GM23338 (cell line): ENCODE results near the gene CHN2. TPM values are rescaled to one million over a fixed set of nuclear protein-coding genes. Genes with fewer than 3 reads are reported as not detected.

ENCODE experiments used
- ATAC-seq: fragments of 200-7000 bp; cut with Tn5 transposase; 3 replicates; pipeline ENCODE4 v1.9.1; 2020
- DNase-seq: peaks from one replicate; pipeline ENCODE4 v3.0.0-alpha.2; 2015; ENCODE audit warnings: low spot score
- H2AFZ ChIP-seq: fragments of 200-600 bp; sonication (generic); 2 replicates; pipeline ENCODE4 v1.8.0; 2016; ENCODE audit warnings: antibody characterized with exemption, mild to moderate bottlenecking, moderate library complexity
- H3F3A ChIP-seq: fragments of 200-600 bp; sonication (generic); replicated peaks from 2 replicates; pipeline ENCODE4 v1.8.0; 2017; ENCODE audit warnings: antibody characterized with exemption, mixed run types, low read depth
- H3K27ac ChIP-seq: fragments of 200-600 bp; sonication (generic); 2 replicates; pipeline ENCODE4 v1.6.1; 2016; ENCODE audit warnings: low read depth
- H3K27me3 ChIP-seq: fragments of 200-600 bp; sonication (generic); 2 replicates; pipeline ENCODE4 v1.8.0; 2016; ENCODE audit warnings: mild to moderate bottlenecking, mixed run types, moderate library complexity; ENCODE audit not compliant: insufficient read depth
- H3K36me3 ChIP-seq: fragments of 200-600 bp; sonication (generic); 2 replicates; pipeline ENCODE4 v1.8.0; 2016; ENCODE audit warnings: mild to moderate bottlenecking; ENCODE audit not compliant: insufficient read depth
- H3K4me1 ChIP-seq: fragments of 200-600 bp; sonication (generic); 2 replicates; pipeline ENCODE4 v1.8.0; 2016; ENCODE audit warnings: mild to moderate bottlenecking, moderate library complexity; ENCODE audit not compliant: insufficient read depth
- H3K4me2 ChIP-seq: fragments of 200-600 bp; sonication (generic); 2 replicates; pipeline ENCODE4 v1.7.1; 2017; ENCODE audit warnings: mixed run types
- H3K4me3 ChIP-seq: fragments of 200-600 bp; sonication (generic); 2 replicates; pipeline ENCODE4 v1.6.1; 2016; ENCODE audit warnings: mixed run types
- H3K79me2 ChIP-seq: fragments of 200-600 bp; sonication (generic); replicated peaks from 2 replicates; pipeline ENCODE4 v1.8.0; 2017; ENCODE audit warnings: mild to moderate bottlenecking; ENCODE audit not compliant: insufficient read depth
- H3K9me2 ChIP-seq: fragments of 200-600 bp; sonication (generic); 2 replicates; pipeline ENCODE4 v1.8.0; 2017; ENCODE audit not compliant: insufficient read depth
- H4K20me1 ChIP-seq: fragments of 200-600 bp; sonication (generic); replicated peaks from 2 replicates; pipeline ENCODE4 v1.8.0; 2017; ENCODE audit warnings: mild to moderate bottlenecking; ENCODE audit not compliant: insufficient read depth
- H3K27ac Mint-ChIP-seq: 2 replicates; pipeline ENCODE4 v1.8.0; 2020; ENCODE audit warnings: inconsistent platforms, mild to moderate bottlenecking, moderate library complexity, mixed read lengths
- H3K27me3 Mint-ChIP-seq: 3 replicates; pipeline ENCODE4 v1.8.0; 2022; ENCODE audit warnings: low read depth, mild to moderate bottlenecking, moderate library complexity, mixed read lengths, inconsistent platforms; ENCODE audit not compliant: insufficient read depth, poor library complexity
- H3K36me3 Mint-ChIP-seq: 3 replicates; pipeline ENCODE4 v1.8.0; 2021; ENCODE audit warnings: low read depth, mild to moderate bottlenecking, inconsistent platforms, moderate library complexity, mixed read lengths
- H3K4me1 Mint-ChIP-seq: 3 replicates; pipeline ENCODE4 v1.8.0; 2020; ENCODE audit warnings: mild to moderate bottlenecking, inconsistent platforms, mixed read lengths
- H3K4me3 Mint-ChIP-seq: 3 replicates; pipeline ENCODE4 v1.8.0; 2021; ENCODE audit warnings: moderate library complexity, mild to moderate bottlenecking, inconsistent platforms, mixed read lengths
- H3K9me3 Mint-ChIP-seq: 3 replicates; pipeline ENCODE4 v1.8.0; 2020; ENCODE audit warnings: moderate library complexity, mild to moderate bottlenecking, inconsistent platforms, mixed read lengths
- CREB1 ChIP-seq: fragments of 250-450 bp; sonication (Bioruptor Pico); IDR thresholded peaks from 2 replicates; pipeline ENCODE4 v1.5.0; 2020; ENCODE audit warnings: low read depth, mild to moderate bottlenecking, moderate library complexity
- CTCF ChIP-seq, 2 experiments: fragments of 200-600 bp in 1 of 2; sonication (generic) in 1 of 2; conservative IDR thresholded peaks; 2 replicates each; pipeline versions ENCODE4 v1.5.1 to v1.6.1; 2016 to 2017; ENCODE audit warnings: antibody characterized with exemption in 2 of 2, low read depth in 2 of 2, mild to moderate bottlenecking in 2 of 2, moderate library complexity in 1 of 2
- ETS1 ChIP-seq: IDR thresholded peaks from 2 replicates; pipeline ENCODE4 v1.6.1; 2016; ENCODE audit warnings: antibody characterized with exemption
- EZH2 ChIP-seq: fragments of 200-600 bp; sonication (generic); IDR thresholded peaks from one replicate; pipeline ENCODE4 v1.8.0; 2017; ENCODE audit warnings: antibody characterized with exemption, mild to moderate bottlenecking, low read depth; ENCODE audit not compliant: unreplicated experiment
- EZH2phosphoT487 ChIP-seq: fragments of 200-600 bp; sonication (generic); IDR thresholded peaks from one replicate; pipeline ENCODE4 v1.8.1; 2018; ENCODE audit warnings: antibody characterized with exemption; ENCODE audit not compliant: unreplicated experiment
- JUNB ChIP-seq: IDR thresholded peaks from one replicate; pipeline ENCODE4 v1.6.1; 2016; ENCODE audit warnings: antibody characterized with exemption; ENCODE audit not compliant: unreplicated experiment
- NANOG ChIP-seq: IDR thresholded peaks from 2 replicates; pipeline ENCODE4 v1.6.1; 2016; ENCODE audit warnings: antibody characterized with exemption, borderline replicate concordance
- POLR2AphosphoS5 ChIP-seq: IDR thresholded peaks from 2 replicates; pipeline ENCODE4 v1.6.1; 2016; ENCODE audit warnings: antibody characterized with exemption, low read depth
- STAT1 ChIP-seq: IDR thresholded peaks from one replicate; pipeline ENCODE4 v1.6.1; 2016; ENCODE audit warnings: antibody characterized with exemption; ENCODE audit not compliant: unreplicated experiment
- ZNF114 ChIP-seq: fragments of 250-450 bp; sonication (Bioruptor Pico); IDR thresholded peaks from 2 replicates; pipeline ENCODE4 v1.5.0; 2020; ENCODE audit warnings: mild to moderate bottlenecking, moderate library complexity
- ZNF331 ChIP-seq: fragments of 250-450 bp; sonication (Bioruptor Pico); IDR thresholded peaks from 2 replicates; pipeline ENCODE4 v1.5.0; 2020; ENCODE audit warnings: low read depth, mild to moderate bottlenecking, moderate library complexity
- ZNF462 ChIP-seq: fragments of 250-450 bp; sonication (Bioruptor Pico); IDR thresholded peaks from 2 replicates; pipeline ENCODE4 v1.5.0; 2020; ENCODE audit warnings: mild to moderate bottlenecking, moderate library complexity
- polyA plus RNA-seq: library from polyadenylated mRNA; unstranded; fragments of >200 nt; fragmentation: Nextera tagmentation; extraction: Ambion mirVana; gene quantifications from 2 replicates; pipeline ENCODE4 v1.2.1, GENCODE V29; 2016
- total RNA-seq: library from RNA; depleted of rRNA; stranded (reverse); fragments of >200 nt; shearing (Covaris generic); gene quantifications from 2 replicates; pipeline ENCODE4 v1.2.3, GENCODE V29; 2014
- TF ChIP-seq, protein P1 (sequence below): IDR thresholded peaks from one replicate; pipeline ENCODE4 v1.6.1; 2018; ENCODE audit warnings: antibody characterized with exemption; ENCODE audit not compliant: unreplicated experiment

Gene CHN2
- total and polyA plus RNA-seq, 2 experiments from 2014 or later, result 6.1 to 7.5 TPM

- H3K4me1 ChIP-seq, result no peaks in the 10 kb centered on the region
- no peaks in the 10 kb centered on the region for H3K27me3 ChIP-seq
- no peak overlapping the region for H2AFZ ChIP-seq
- no peaks in the 10 kb centered on the region for H3K36me3 ChIP-seq
- H3K4me1 Mint-ChIP-seq, result peaks cover 6% of the 10 kb centered on the region
- no peak overlapping the region for H3K4me2 ChIP-seq
- ATAC-seq (no peak), DNase-seq (no peak)
- TF ChIP-seq ETS1, result no peak
- no peak for TF ChIP-seq EZH2phosphoT487
- no peak for TF ChIP-seq JUNB
- no peak for TF ChIP-seq CTCF (conservative IDR thresholded peaks at IDR 0.05; ENCODE audit: low read depth in 2 of 2)
- TF ChIP-seq STAT1, result no peak
- no peak for TF ChIP-seq POLR2AphosphoS5
- TF ChIP-seq, protein P1, sequence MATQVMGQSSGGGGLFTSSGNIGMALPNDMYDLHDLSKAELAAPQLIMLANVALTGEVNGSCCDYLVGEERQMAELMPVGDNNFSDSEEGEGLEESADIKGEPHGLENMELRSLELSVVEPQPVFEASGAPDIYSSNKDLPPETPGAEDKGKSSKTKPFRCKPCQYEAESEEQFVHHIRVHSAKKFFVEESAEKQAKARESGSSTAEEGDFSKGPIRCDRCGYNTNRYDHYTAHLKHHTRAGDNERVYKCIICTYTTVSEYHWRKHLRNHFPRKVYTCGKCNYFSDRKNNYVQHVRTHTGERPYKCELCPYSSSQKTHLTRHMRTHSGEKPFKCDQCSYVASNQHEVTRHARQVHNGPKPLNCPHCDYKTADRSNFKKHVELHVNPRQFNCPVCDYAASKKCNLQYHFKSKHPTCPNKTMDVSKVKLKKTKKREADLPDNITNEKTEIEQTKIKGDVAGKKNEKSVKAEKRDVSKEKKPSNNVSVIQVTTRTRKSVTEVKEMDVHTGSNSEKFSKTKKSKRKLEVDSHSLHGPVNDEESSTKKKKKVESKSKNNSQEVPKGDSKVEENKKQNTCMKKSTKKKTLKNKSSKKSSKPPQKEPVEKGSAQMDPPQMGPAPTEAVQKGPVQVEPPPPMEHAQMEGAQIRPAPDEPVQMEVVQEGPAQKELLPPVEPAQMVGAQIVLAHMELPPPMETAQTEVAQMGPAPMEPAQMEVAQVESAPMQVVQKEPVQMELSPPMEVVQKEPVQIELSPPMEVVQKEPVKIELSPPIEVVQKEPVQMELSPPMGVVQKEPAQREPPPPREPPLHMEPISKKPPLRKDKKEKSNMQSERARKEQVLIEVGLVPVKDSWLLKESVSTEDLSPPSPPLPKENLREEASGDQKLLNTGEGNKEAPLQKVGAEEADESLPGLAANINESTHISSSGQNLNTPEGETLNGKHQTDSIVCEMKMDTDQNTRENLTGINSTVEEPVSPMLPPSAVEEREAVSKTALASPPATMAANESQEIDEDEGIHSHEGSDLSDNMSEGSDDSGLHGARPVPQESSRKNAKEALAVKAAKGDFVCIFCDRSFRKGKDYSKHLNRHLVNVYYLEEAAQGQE, result no peak
- TF ChIP-seq ZNF331, result no peak
- TF ChIP-seq NANOG, result no peak
- TF ChIP-seq EZH2, result no peak
- TF ChIP-seq CREB1 (CRISPR knock-in tag), result no peak
- no peak for TF ChIP-seq ZNF462 (CRISPR knock-in tag)
- TF ChIP-seq ZNF114 (CRISPR knock-in tag), result no peak
- H3K9me3 Mint-ChIP-seq, result no peaks in the 10 kb centered on the region
- no peak overlapping the region for H3K27ac ChIP-seq
- no peaks in the 10 kb centered on the region for H3F3A ChIP-seq
- no peak overlapping the region for H3K4me3 Mint-ChIP-seq
- H4K20me1 ChIP-seq, result no peaks in the 10 kb centered on the region
- H3K9me2 ChIP-seq, result peaks cover 3% of the 10 kb centered on the region; the same call in 1 of the 2 replicates
- no peak overlapping the region for H3K4me3 ChIP-seq
- H3K79me2 ChIP-seq, result no peaks in the 10 kb centered on the region
- H3K36me3 Mint-ChIP-seq, result no peaks in the 10 kb centered on the region
- H3K27me3 Mint-ChIP-seq, result peaks cover 2% of the 10 kb centered on the region
- H3K27ac Mint-ChIP-seq, result no peak overlapping the region
Observed at GRCh38 chr7:29332875-29333855, 138.6 kb downstream of the CHN2 start.
